ENCODE results near the gene NUB1.

- TF ChIP-seq GATA2 (IDR thresholded peaks at IDR 0.05; ENCODE audit: low read depth, low read length): no peak
- TF ChIP-seq GATA3 (IDR thresholded peaks at IDR 0.05; ENCODE audit: low read depth, low read length): no peak
Measured at GRCh38 chr7:151392002-151392401, 50.4 kb downstream of the NUB1 start.
